ENCODE measurements around the gene TENT4A.

The TENT4A gene

GRCh38 chr5:6734243-6734700, 21.0 kb downstream of the TENT4A start:
- DNase-seq = no peak

GRCh38 chr5:6734781-6735180, 21.5 kb downstream of the TENT4A start:
- DNase-seq = no peak

GRCh38 chr5:6736106-6736505, 22.9 kb downstream of the TENT4A start:
- DNase-seq = no peak

DNA sequence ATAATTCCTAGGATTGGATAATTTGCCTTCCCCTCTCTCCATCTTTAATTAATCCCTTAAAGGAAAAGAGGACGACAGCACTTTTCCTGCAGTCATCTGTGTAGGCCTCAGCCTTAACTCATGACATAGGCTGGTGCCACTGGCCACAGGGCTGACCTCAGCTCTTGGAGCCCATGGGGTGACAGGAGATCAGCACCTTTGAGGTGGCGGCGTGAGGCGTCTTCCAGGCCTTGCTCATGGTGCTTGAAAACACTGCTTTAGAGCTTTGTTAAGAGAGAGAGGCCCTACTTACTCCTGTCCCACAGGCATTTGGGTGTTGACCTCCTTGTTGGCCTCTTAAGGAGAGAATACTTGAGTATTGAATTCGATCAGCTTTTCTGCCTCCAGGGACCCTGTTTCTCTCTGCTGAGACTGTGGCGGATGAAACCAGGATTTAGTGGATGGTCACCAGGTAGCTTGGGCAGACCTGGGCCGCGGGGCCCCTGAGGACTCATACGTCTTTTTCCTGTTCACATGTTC, 23.4 kb downstream of the TENT4A start:
- DNase-seq = no peak

DNA sequence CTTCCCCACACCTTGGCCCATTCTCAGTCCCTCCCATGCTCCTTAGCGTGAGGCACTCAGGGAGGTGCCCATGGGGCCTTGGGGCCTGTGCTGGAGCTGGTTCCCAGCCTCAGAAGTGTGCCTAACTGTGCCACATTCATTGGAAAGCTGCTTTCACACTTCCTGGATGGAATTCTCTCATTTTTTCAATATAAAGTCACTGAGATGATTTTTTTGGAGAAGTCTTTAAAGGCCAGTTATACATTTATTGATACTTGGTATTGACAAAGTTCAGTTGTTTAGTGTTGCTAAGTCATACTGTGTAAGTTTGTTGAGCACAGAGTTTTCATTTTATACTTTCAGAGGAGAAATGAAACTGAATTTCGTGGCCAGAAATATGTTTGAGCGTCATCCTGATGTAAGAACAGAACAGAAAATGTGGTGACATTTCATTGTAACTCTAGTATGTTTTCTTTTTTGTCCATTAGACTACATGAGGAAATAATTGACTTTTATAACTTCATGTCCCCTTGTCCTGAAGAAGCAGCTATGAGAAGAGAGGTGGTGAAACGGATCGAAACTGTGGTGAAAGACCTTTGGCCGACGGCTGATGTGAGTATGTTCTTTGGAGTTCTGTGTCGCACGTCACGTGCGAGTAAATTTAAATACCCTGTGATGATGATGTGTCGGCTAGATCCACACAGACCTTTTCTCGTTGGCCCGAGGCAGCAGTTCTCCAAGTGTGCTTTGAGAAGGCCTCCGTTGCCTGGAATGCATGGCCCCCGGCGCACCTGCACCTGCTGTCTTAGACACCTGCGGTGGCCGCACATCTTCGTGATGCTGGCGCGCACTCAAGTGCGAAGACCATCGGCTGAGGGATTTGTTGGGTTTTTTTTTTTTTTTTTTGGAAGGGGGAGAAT, 24.1 kb downstream of the TENT4A start:
- DNase-seq = no peak

DNA sequence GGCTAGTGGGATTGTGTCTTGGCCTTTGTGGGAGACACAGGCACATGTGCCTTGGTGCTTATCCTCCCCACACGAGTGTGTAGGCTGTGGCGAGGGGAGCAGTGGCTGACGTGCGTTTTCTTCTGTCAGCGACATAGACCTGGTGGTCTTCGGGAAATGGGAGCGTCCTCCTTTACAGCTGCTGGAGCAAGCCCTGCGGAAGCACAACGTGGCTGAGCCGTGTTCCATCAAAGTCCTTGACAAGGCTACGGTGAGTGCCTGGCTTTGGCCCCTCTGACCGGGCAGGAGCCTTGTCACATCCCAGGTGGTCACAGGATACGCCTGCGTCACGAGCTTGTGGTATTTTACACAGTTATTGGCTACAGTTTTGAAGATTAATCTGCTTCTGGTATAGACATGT, 26.4 kb downstream of the TENT4A start:
- DNase-seq = no peak

- no peak for DNase-seq
Observed at GRCh38 chr5:6740586-6741150, 27.4 kb downstream of the TENT4A start.

DNA sequence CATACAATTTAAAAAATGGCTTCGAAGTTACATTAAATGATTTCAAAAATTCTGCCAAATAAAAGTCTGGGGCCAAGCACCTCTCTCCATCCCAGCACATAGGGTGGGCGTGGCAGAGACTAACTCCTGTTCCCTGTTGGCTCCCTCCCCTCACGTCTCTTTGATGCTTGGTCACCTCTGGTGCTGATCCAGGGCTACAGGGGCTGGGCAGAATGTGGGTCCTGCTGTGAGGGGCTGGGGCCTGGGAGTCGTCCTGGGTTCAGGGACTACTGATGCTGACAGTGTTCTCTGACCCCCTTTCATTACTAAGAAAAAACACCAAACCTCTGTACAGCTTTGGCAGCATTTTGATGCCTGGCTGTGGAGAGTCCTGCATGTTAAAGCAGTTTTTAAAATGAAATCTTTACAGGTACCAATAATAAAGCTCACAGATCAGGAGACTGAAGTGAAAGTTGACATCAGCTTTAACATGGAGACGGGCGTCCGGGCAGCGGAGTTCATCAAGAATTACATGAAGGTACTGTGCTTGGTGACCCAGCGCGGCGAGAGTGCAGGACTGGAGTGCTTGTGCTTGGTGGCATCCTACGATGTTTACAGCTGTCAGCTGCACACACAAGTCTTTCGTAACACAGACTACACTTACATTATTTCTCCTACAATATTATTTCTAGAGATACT, 29.0 kb downstream of the TENT4A start:
- no peak for DNase-seq

- DNase-seq = no peak
Observed at GRCh38 chr5:6743161-6743560, 29.9 kb downstream of the TENT4A start.

DNA sequence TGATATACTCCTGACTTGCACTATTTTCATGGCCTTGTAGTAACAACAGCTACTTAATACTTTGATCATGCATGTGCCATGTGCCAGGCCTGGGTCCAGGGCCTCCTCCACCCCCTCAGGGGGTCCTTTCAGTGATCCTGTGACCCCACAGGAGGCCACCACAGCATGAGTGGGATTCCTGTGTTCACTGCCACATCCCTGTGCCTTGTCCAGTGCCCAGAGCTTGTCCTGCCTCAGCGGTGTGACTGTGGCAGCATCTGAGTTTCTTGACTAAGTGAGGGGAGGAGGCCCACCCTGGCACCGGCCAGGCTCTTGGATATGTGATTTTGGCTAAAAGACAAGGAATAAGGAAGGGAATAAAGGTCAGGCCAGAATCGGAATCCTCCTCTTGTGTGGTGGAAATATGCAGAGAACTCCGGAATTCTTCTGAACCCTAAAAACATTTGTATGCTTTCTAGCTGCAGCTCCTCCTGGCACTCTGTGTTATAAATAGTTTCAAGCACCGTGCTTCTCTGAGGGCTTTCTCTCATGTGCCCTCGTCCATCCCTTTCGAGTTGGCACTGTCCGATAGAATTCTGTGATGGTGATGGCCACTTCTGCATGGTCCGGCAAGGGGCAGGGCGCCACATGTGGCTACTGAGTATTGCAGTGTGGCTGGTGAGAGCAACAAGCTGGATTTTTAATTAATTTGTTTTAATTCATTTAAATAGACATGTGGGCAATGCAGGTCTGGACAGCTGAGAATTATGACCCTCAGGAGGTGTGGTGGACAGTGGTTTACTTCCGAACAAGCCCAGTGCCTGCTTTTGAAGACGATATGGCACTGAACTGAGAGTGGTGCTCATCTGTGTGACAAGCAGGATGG, 31.8 kb downstream of the TENT4A start:
- no peak for DNase-seq

GRCh38 chr5:6745706-6746222, 32.5 kb downstream of the TENT4A start:
- no peak for DNase-seq

DNA sequence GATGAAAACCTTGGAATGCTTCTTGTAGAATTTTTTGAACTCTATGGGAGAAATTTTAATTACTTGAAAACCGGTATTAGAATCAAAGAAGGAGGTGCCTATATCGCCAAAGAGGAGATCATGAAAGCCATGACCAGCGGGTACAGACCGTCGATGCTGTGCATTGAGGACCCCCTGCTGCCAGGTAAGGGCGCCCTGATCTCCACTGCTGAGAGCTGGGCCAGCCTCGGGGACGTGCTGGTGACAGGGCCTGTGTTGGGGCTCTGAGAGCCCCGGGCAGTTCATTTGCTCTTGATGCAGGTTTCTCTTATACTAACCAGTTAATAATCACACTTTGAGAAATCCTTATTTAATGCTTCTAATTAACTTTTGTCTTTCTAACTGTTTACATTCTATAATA, 33.0 kb downstream of the TENT4A start:
- DNase-seq = no peak

- DNase-seq = no peak
Observed at GRCh38 chr5:6747103-6747502, 33.9 kb downstream of the TENT4A start.

DNA sequence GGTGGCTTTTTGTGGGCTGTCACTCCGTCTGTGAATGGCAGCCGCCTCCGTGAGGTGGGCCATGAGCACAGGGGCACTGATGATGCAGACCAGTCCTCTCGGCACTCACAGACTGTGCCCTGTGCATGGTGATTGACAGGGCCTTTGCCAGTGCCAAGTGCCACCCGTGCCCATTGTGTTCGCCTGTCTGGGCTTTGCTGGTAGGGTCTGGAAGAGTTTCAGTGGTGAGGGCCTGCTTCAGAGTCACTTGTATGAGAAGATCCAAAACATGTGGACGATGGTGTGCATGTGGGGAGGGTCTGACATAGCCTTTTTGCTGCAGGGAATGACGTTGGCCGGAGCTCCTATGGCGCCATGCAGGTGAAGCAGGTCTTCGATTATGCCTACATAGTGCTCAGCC, 34.9 kb downstream of the TENT4A start:
- no peak for DNase-seq

DNA sequence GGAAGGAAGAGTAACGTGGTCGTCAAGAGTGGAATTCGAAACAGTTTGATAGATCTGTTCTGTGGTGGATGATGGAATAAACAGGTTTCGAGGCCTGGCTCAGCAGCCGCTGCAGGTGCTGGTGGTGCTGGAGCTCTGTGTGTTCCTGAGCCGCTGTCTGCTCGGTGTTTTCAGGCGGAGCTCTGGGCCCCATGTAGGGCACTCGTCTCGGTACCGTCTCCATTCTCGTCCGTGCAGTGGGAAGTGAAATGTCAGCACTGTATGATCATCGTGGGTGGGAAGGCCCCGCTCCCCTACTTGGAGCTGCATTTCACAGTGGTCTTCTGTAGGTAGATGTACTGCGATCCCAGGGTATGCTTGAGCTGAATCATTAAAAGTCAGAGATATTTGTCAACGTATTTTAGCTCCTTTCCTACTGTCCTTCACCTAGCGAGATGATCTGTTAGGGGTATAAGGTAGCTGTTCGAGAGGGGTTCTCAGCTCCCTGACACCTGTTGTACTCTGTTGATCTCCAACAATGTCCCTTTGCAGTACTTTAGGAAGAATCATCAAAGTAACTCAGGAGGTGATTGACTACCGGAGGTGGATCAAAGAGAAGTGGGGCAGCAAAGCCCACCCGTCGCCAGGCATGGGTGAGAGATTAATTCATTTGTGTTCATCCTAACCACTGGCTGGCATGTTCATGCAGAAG, 35.9 kb downstream of the TENT4A start:
- DNase-seq = no peak

DNA sequence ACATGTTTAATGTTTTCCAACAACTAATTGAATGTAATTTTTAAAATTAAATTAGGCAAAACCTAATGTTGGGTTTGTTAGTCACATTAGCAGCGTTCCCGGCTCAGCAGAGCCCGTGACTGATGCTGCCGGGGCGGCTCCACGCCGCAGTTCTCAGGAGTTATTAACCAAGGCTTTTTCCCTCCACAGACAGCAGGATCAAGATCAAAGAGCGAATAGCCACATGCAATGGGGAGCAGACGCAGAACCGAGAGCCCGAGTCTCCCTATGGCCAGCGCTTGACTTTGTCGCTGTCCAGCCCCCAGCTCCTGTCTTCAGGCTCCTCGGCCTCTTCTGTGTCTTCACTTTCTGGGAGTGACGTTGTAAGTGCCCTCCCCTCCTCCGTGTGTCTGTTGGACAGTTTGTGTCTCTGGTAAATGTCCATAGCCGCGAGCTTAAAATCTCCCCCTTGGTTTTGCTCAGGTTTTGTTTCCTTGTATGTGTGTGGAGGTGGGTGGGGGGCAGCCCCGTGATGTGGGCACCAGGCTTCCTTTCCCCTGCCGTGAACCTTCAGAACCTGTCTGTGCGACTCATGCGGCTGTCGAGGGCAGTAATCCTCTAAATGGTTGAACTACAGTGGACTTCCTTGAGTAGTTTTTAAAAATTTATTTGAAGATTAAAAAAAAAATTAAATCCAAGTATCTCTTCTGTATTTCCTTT, 37.1 kb downstream of the TENT4A start:
- DNase-seq = no peak

GRCh38 chr5:6750951-6751685, 37.9 kb downstream of the TENT4A start:
- DNase-seq = no peak

- no peak for DNase-seq
Observed at GRCh38 chr5:6752236-6752635, 39.0 kb downstream of the TENT4A start.

- DNase-seq = no peak
Observed at GRCh38 chr5:6752782-6753181, 39.5 kb downstream of the TENT4A start.

GRCh38 chr5:6753851-6754250, 40.6 kb downstream of the TENT4A start:
- no peak for DNase-seq

All from stimulated activated naive CD4-positive, alpha-beta T cell treated with Interleukin-2 at 50 U/mL for 16 hours (primary cell).